Measurements from ENCODE around the gene GHDC. TPM values are rescaled to one million over a fixed set of nuclear protein-coding genes. Genes with fewer than 3 reads are reported as not detected.

The GHDC gene
- total RNA-seq, 6 donors from 2014 or later: 24.3 to 40.9 (median 33.0) TPM

- ATAC-seq (ENCODE audit: low FRiP score in 2 of 2): peak; percentile 82 to 95
- peaks cover 0 to 16% (median 8%) of the 10 kb centered on the region in 4 donors for H3K27me3 ChIP-seq
- WGBS, 2 donors: 5 to 27% methylated on average over 20 to 53 of the region's 83 CpGs
- H3K4me1 ChIP-seq: peaks cover 24 to 41% (median 35%) of the 10 kb centered on the region in 4 donors
- H3K9me3 ChIP-seq: no peaks in the 10 kb centered on the region
- H3K36me3 ChIP-seq: no peaks in the 10 kb centered on the region
- peak; percentile 83 to 96 for DNase-seq
- peak overlapping the region; percentile 61 to 86 (median 80) for H3K27ac ChIP-seq
- peak; percentile 37 to 55 for TF ChIP-seq POLR2AphosphoS5 (IDR thresholded peaks at IDR 0.05)
- TF ChIP-seq CTCF (IDR thresholded peaks at IDR 0.05): peak; percentile 81 to 99 (median 96)
- TF ChIP-seq EP300 (IDR thresholded peaks at IDR 0.05): no peak
- peak in 2 of 4 donors; percentile 24 to 85 for TF ChIP-seq POLR2A (IDR thresholded peaks at IDR 0.05)
- peak overlapping the region; percentile 18 to 62 (median 53) for H3K4me3 ChIP-seq
Observed at GRCh38 chr17:42183741-42184711, 10.3 kb downstream of the GHDC start.

- Histone ChIP-seq H3K27me3 (peaks cover 0 to 16% (median 8%) of the 10 kb centered on the region in 4 donors), H3K36me3 (no peaks in the 10 kb centered on the region), H3K4me3 (peak overlapping the region in 3 of 4 donors; percentile 46 to 62 (median 60)), H3K4me1 (peaks cover 24 to 48% (median 36%) of the 10 kb centered on the region in 4 donors), H3K9me3 (no peaks in the 10 kb centered on the region), H3K27ac (peak overlapping the region; percentile 61 to 86 (median 80))
- ATAC-seq (ENCODE audit: low FRiP score in 2 of 2) (no peak), DNase-seq (no peak)
- 58 to 64% methylated on average over 9 of the region's 9 CpGs for WGBS, 2 donors
- TF ChIP-seq POLR2A (IDR thresholded peaks at IDR 0.05): no peak
Observed at GRCh38 chr17:42182927-42183734, 11.2 kb downstream of the GHDC start.

- Histone ChIP-seq H3K9me3 (no peaks in the 10 kb centered on the region), H3K4me1 (peaks cover 24 to 48% (median 36%) of the 10 kb centered on the region in 4 donors), H3K27me3 (peaks cover 0 to 16% (median 8%) of the 10 kb centered on the region in 4 donors), H3K36me3 (no peaks in the 10 kb centered on the region), H3K27ac (no peak overlapping the region), H3K4me3 (no peak overlapping the region)
- WGBS, 2 donors: 80 to 91% methylated on average over 2 of the region's 2 CpGs
- TF ChIP-seq CTCF (IDR thresholded peaks at IDR 0.05): no peak
- TF ChIP-seq POLR2A (IDR thresholded peaks at IDR 0.05): no peak
- TF ChIP-seq POLR2AphosphoS5 (IDR thresholded peaks at IDR 0.05): no peak
- no peak for TF ChIP-seq EP300 (IDR thresholded peaks at IDR 0.05)
- ATAC-seq (ENCODE audit: low FRiP score in 2 of 2) (no peak), DNase-seq (no peak)
Observed at GRCh38 chr17:42181851-42182207, 12.5 kb downstream of the GHDC start.

- peaks cover 0 to 16% (median 8%) of the 10 kb centered on the region in 4 donors for H3K27me3 ChIP-seq
- H3K4me3 ChIP-seq: peak within 1 kb of the TSS in 3 of 4 donors; percentile 39 to 51 (median 50)
- no peaks in the 10 kb centered on the region for H3K36me3 ChIP-seq
- WGBS, 2 donors: 7 to 44% methylated on average over 3 to 27 of the region's 60 CpGs
- H3K27ac ChIP-seq: no peak within 1 kb of the TSS
- H3K9me3 ChIP-seq: no peaks in the 10 kb centered on the region
- peak; percentile 65 to 75 for ATAC-seq (ENCODE audit: low FRiP score in 2 of 2)
- TF ChIP-seq CTCF (IDR thresholded peaks at IDR 0.05) (peak; percentile 37 to 76 (median 62)), EP300 (IDR thresholded peaks at IDR 0.05) (no peak)
- DNase-seq: peak; percentile 86 to 94
- H3K4me1 ChIP-seq: peaks cover 24 to 48% (median 36%) of the 10 kb centered on the region in 4 donors
Observed at GRCh38 chr17:42180922-42181850, 13.1 kb downstream of the GHDC start, which contains the start of gene KCNH4. Gene KCNH4, minus strand, starts transcription at chr17:42181142. Its CDS starts 197 bp downstream, at chr17:42180945.

All from upper lobe of left lung (tissue), 6 donors.